Duodenal mucosa (tissue), 2 donors: ENCODE measurements around the gene BTG4.
A peak's percentile ranks its signal among the peaks of the same experiment; 100 is the strongest.

Experiments
- H3K27ac ChIP-seq: one replicate; pipeline ENCODE4 v1.7.0; 2013; ENCODE audit warnings: low read depth, low read length
- H3K27me3 ChIP-seq, 2 donors: one replicate each; pipeline ENCODE4 v1.7.0; 2013; ENCODE audit warnings: low read length in 2 of 2, control low read depth in 1 of 2; ENCODE audit not compliant: insufficient read depth in 2 of 2, control insufficient read depth in 1 of 2
- H3K36me3 ChIP-seq, 2 donors: one replicate each; pipeline ENCODE4 v1.7.0; 2013; ENCODE audit warnings: low read length in 2 of 2, control low read depth in 1 of 2; ENCODE audit not compliant: insufficient read depth in 2 of 2, control insufficient read depth in 1 of 2
- H3K4me1 ChIP-seq, 2 donors: one replicate each; pipeline ENCODE4 v1.7.0; 2013; ENCODE audit warnings: low read length in 2 of 2, control low read depth in 1 of 2; ENCODE audit not compliant: insufficient read depth in 2 of 2, control insufficient read depth in 1 of 2
- H3K4me3 ChIP-seq, 2 donors: one replicate each; pipeline ENCODE4 v1.7.0; 2013; ENCODE audit warnings: low read length in 2 of 2, low read depth in 1 of 2
- H3K9ac ChIP-seq, 2 donors: one replicate each; pipeline ENCODE4 v1.7.0; 2013; ENCODE audit warnings: low read length in 2 of 2, low read depth in 1 of 2
- H3K9me3 ChIP-seq, 2 donors: one replicate each; pipeline ENCODE4 v1.7.0; 2013; ENCODE audit warnings: low read length in 2 of 2, control low read depth in 1 of 2; ENCODE audit not compliant: control insufficient read depth in 1 of 2

Gene BTG4

DNA sequence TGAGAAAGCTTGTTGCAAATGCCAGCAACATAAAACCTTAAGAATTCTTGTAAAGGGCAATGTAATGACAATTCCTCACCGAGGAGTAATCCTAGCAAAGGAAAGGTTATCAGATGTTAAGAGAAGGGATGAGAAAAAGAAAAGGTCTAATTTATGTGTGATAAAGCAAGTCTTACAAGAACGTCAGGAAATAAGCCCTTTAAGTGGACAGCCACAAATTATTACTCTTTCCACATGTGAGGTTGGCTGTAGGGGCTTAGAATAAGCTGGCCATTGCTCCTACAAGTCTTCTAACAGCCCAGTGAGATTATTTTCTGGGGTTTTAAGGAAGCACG, 37.6 kb upstream of the BTG4 start:
- Histone ChIP-seq H3K4me1 (no peaks in the 10 kb centered on the region), H3K9me3 (no peaks in the 10 kb centered on the region), H3K36me3 (peaks cover 0 to 2% of the 10 kb centered on the region in 2 donors), H3K27me3 (peaks cover 0 to 6% of the 10 kb centered on the region in 2 donors), H3K27ac (no peak overlapping the region), H3K4me3 (no peak overlapping the region), H3K9ac (no peak overlapping the region)

DNA sequence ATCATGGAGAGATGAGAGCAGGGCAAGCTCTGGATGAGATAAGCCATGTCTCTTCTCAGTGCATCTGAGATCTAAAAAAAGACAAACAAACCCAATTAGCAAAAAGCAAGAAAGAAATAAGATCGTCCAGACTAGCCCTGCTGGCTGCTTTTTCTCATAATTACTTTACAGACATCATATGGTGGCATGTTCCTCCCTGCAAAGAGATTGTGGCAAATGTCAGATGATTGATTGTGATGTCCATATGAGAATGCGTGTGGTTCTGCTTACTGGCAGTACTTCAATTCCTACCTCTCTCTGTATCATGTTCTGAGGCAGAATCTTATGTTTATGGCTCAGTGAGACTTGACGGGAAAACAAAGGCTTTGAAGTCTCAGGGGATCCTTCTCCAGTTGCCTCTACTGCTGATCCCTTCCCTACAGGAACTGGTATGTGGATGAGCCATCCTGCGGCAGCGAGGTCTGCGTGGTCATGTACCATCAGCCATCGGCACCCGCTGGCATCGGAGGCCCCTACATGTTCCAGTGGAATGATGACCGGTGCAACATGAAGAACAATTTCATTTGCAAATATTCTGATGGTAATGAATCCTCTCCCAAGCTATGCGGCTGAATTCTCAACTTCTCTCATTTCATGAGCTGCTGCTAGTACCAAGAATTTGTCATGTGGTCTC, 37.1 kb upstream of the BTG4 start:
- peaks cover 0 to 8% of the 10 kb centered on the region in 2 donors for H3K27me3 ChIP-seq
- peaks cover 0 to 2% of the 10 kb centered on the region in 2 donors for H3K36me3 ChIP-seq
- no peak overlapping the region for H3K4me3 ChIP-seq
- H3K9me3 ChIP-seq = no peaks in the 10 kb centered on the region
- H3K27ac ChIP-seq = no peak overlapping the region
- H3K4me1 ChIP-seq = no peaks in the 10 kb centered on the region
- H3K9ac ChIP-seq = no peak overlapping the region

DNA sequence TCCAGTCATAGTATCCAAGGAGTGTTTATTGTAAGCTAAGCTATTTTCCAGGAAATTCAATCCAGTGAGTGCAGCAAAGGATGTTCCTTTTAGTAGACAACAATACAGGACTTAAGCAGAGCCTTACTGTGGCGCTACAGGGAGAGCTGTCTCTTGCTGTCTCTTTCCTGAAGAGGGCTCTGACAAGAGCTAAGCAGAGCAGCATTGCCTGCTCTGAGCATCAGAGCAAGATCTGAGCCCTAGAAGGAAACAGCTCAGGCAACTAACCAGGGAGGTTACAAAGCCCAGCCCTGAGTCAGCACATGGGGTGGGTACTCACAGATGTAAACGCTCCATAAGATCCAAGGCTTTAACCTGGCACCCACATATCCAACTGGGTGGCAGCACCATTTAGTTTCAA, 36.3 kb upstream of the BTG4 start:
- Histone ChIP-seq H3K9me3 (no peaks in the 10 kb centered on the region), H3K4me1 (no peaks in the 10 kb centered on the region), H3K4me3 (no peak overlapping the region), H3K36me3 (peaks cover 0 to 2% of the 10 kb centered on the region in 2 donors), H3K9ac (no peak overlapping the region), H3K27ac (no peak overlapping the region), H3K27me3 (peaks cover 3 to 14% of the 10 kb centered on the region in 2 donors)

DNA sequence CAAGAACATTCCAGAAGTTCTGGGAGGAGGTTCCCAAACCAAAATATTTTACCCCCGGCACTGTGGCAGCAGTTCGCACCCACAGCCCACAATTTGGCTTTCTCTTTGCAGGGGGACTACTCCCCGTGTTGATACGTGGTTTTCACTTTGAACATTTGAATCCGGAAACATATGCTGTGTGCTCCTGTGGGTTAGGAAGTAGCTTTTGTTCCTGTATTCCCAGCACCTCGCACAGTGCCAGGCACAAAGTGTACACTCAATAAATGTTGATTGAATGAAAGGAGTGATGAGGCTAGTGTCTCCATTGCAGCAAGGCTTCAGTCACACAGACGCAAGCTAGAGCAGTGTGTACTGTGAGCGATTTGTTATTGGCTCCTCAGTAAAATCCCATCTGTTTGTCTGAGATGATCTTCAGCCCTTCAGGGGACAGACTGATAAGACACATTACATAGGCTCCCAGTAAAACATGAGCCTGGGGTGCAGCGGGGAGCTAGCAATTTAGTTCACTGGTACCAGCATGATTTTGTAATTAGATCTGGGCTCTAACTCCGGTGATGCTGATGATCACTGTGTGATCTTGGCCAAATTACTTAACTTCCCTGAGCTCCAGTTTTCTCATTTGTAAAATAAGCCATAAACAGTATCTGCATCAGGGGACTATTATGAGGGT, 30.6 kb upstream of the BTG4 start:
- no peaks in the 10 kb centered on the region for H3K9me3 ChIP-seq
- peaks cover 0 to 6% of the 10 kb centered on the region in 2 donors for H3K4me1 ChIP-seq
- H3K27me3 ChIP-seq = peaks cover 46 to 54% of the 10 kb centered on the region in 2 donors
- no peak overlapping the region for H3K4me3 ChIP-seq
- no peak overlapping the region for H3K9ac ChIP-seq
- no peak overlapping the region for H3K27ac ChIP-seq
- H3K36me3 ChIP-seq = peaks cover 0 to 2% of the 10 kb centered on the region in 2 donors

DNA sequence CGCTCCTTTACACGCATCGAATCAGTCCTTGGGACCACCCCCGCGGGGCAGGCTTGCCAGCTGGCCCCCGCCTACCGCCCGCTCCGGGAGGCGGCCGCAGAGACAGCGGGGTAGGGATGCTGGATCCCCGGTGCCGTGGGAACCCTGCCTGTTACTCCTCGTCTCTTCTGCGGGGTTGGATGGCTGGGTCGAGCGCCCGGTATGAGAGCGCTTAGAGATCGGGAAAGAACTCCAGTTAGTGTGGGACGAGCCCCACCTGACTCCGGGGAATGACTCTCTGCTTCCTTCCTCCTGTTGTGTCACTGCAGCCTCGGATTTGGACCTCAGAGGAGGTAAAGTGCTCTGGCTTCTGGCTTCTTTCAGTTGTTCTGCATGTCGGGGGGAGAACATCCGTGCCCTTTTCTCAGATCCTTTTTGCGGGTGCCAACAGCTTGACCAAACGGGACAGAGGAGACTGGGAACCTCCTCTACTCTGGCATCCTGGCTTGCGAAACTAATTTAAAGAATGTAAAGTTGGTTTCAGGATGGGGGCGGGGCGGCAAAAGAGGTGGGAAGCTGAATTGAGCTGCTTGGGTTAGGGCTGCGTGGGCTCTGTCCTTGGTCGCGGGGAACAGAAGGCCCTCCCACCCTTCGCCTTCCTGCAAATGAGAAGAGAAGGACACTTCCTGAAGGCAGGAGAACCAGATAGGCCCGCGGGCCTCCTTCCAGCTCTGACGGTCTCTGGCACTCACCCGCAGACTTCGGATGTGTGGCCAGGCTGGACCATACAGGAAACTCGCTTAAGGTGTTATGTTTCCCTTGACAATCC, 29.3 kb upstream of the BTG4 start:
- H3K9ac ChIP-seq = peak overlapping the region in 1 of 2 donors; percentile 37
- peaks cover 46 to 58% of the 10 kb centered on the region in 2 donors for H3K27me3 ChIP-seq
- H3K4me1 ChIP-seq = peaks cover 0 to 6% of the 10 kb centered on the region in 2 donors
- peak overlapping the region; percentile 58 to 62 for H3K4me3 ChIP-seq
- peak overlapping the region; percentile 16 for H3K27ac ChIP-seq
- no peaks in the 10 kb centered on the region for H3K9me3 ChIP-seq
- H3K36me3 ChIP-seq = peaks cover 0 to 2% of the 10 kb centered on the region in 2 donors

DNA sequence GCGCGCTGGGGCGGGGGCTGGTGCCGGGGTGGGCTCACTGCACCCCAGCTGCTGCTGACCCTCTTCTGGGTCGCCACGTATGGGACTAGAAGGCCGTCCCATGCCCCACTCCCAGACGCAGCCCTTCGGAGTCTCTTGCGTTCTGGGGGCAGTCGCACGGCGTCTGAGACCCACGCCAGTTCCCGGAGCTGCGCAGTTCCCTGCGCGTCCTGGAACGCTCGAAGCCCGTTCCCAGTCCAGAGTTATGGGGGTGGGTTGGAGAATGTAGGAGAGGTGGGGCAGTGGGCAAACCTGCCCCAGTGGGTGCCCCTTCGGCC, 28.7 kb upstream of the BTG4 start:
- H3K9me3 ChIP-seq = no peaks in the 10 kb centered on the region
- no peaks in the 10 kb centered on the region for H3K36me3 ChIP-seq
- peaks cover 46 to 58% of the 10 kb centered on the region in 2 donors for H3K27me3 ChIP-seq
- H3K4me1 ChIP-seq = peaks cover 0 to 6% of the 10 kb centered on the region in 2 donors
- peak overlapping the region in 1 of 2 donors; percentile 37 for H3K9ac ChIP-seq
- H3K27ac ChIP-seq = peak overlapping the region; percentile 16
- peak overlapping the region; percentile 58 to 62 for H3K4me3 ChIP-seq

DNA sequence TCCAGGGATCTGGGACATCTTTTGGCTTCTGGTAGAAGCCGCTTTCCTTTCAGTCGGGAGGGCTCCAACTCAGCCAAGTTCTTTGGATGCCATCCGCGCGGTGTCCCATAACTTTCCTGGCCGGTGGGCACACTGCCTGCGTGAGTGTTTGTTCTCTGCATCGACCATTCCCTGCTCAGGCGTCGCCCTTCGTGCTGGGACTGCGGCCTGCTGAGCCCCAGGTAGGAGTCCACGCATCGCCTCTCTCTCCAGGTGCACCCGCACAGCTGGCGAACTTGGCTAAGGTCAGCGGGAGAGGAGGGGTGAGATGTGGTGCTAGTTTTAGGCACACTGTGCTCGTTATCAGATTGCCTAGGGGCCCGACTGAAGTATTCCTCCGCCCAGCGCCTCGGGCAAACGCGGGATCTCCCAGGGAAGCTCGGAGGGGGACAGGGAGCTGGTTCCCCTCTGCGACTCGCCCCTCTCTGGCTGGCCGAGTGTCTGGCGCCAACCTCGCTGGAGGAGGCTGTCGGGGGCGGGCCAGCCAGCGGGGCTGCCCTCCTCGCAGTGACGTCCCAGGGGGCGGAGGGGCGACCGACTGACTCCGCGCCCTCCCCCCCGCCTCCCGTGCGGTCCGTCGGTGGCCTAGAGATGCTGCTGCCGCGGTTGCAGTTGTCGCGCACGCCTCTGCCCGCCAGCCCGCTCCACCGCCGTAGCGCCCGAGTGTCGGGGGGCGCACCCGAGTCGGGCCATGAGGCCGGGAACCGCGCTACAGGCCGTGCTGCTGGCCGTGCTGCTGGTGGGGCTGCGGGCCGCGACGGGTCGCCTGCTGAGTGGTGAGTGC, 28.1 kb upstream of the BTG4 start, which contains the start of gene LAYN:
Gene LAYN, plus strand, starts transcription at position 607 of the 823 bp plus-strand sequence. Its CDS starts 124 bp downstream, at position 731.
- H3K4me1 ChIP-seq = peaks cover 0 to 6% of the 10 kb centered on the region in 2 donors
- H3K4me3 ChIP-seq = peak within 1 kb of the TSS; percentile 58 to 62
- no peaks in the 10 kb centered on the region for H3K9me3 ChIP-seq
- H3K27ac ChIP-seq = peak within 1 kb of the TSS; percentile 16
- H3K36me3 ChIP-seq = no peaks in the 10 kb centered on the region
- peak within 1 kb of the TSS in 1 of 2 donors; percentile 37 for H3K9ac ChIP-seq
- H3K27me3 ChIP-seq = peaks cover 46 to 61% of the 10 kb centered on the region in 2 donors

DNA sequence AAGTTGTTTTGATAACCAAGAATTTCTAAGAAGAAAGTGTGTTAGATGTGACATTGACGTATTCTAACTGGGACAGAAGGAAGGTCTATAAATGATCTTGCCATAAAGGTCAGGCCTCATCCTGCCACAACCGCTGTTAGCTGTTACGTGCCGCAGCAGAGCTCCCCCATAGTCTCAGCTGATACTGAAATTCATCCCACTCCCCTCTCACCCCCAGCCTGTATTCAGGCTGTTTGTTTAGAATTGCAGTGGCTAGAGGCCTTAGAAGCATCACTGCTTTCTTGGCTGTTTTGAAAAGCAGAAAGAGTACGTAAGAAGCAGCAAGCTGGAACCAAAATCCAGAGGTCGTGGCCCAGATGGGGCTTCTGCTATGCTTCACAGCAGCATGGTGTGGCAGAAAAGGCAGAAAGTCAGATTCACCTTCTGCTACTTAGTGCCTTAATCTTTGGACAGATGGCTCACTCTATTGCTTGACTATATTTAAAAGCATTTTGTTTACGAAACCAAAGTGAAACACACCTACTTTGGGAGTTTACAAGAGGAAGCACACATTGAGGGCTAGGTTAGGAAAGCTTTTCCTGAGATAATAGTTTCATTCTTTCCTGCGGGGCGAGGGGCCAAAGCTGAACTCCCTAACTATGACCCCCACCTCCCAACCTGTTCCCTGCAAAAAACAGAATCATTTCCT, 27.4 kb upstream of the BTG4 start:
- no peak overlapping the region for H3K27ac ChIP-seq
- H3K36me3 ChIP-seq = no peaks in the 10 kb centered on the region
- H3K9me3 ChIP-seq = no peaks in the 10 kb centered on the region
- peak overlapping the region in 1 of 2 donors; percentile 18 for H3K9ac ChIP-seq
- peak overlapping the region in 1 of 2 donors; percentile 62 for H3K4me3 ChIP-seq
- peaks cover 46 to 68% of the 10 kb centered on the region in 2 donors for H3K27me3 ChIP-seq
- peaks cover 0 to 6% of the 10 kb centered on the region in 2 donors for H3K4me1 ChIP-seq

DNA sequence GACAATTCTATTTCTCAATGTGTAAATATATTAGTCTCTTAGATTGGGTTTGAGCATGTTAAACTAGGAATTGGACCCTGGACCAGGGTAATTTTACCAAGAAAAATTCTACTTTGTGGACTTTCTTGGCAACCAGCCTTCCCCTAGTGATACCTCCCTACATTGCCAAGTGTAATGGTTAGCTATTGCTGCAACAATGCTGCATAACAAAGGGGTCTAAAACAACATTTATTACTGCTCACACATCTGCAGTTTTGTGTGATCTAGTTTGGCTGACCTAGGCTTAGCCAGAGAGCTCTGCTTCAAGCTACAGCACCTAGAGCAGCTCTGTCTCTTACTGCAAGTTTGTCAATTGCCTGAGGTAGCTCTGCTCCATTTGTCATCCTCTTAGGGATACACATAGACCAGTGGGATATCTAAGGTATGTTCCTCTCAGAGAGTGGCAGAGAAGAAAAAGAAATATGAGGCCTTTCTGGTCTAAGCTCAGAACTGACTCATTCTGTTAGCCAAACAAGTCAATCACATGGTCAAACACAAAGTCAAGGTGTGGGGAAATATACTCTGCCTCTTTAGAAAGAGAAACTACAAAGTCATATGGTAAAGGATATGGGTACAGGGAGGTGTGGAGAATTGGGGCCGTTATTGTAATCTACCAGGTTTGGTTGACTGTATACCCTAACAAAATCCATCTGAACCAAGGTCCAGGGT, 26.4 kb upstream of the BTG4 start:
- no peak overlapping the region for H3K27ac ChIP-seq
- H3K4me1 ChIP-seq = peaks cover 0 to 6% of the 10 kb centered on the region in 2 donors
- no peak overlapping the region for H3K4me3 ChIP-seq
- no peaks in the 10 kb centered on the region for H3K9me3 ChIP-seq
- peaks cover 43 to 66% of the 10 kb centered on the region in 2 donors for H3K27me3 ChIP-seq
- no peaks in the 10 kb centered on the region for H3K36me3 ChIP-seq
- no peak overlapping the region for H3K9ac ChIP-seq
